Forelimb muscle (tissue), 1 donor: Measurements from ENCODE around the gene SORCS1. TPM values are rescaled to one million over a fixed set of nuclear protein-coding genes. Genes with fewer than 3 reads are reported as not detected.

Experiments
- DNase-seq: peaks from one replicate; pipeline ENCODE4 v3.0.0-alpha.2; 2013; ENCODE audit warnings: low read depth
- polyA plus RNA-seq: library from polyadenylated mRNA; unstranded; fragments of 120-200 nt; gene quantifications from one replicate; pipeline ENCODE4 v1.2.1, GENCODE V29; 2013; ENCODE audit not compliant: insufficient read length

SORCS1 gene
- polyA plus RNA-seq, 1 donor: 5.1 TPM

DNA sequence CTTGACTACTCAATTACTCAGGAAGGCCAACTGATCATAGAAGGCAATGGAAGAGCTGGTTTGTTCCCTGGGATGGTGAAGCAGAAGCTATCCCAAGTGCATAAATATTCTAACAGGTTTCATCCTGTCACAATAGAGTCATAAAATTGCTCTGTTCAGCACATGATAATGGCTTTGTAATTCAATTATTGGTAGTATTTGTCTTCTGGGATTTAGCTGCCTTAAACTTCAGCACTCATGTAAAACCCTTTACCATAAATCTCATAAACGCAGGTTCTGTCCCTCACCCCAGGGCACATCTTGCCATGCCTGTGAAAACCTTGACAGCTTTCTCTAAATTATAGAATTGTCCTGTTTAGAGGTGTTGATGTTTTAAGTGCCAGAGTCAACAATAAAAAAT, 417.6 kb downstream of the SORCS1 start:
- no peak for DNase-seq

DNA sequence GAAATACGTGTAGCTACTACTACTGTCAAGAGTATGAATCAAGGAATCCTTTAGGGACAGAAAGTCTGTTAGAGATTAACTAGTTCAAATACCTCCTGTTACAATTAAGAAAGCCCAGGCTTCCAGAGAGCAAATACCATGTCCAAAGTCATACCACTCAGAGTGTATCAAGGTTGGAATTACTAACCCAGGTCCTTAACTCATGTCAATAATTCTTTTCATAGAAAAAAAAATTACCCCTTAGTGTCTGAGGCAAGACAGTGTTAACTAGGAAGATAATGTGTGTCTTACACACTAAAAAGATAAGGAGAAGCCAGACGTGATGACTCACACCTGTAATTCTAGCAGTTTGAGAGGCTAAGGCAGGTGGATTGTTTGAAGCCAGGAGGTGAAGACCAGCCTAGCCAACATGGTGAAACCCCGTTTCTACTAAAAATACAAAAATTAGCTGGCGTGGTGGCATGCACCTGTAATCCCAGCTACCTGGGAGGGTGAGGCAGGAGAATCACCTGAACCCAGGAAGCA, 423.4 kb downstream of the SORCS1 start:
- DNase-seq: no peak

DNA sequence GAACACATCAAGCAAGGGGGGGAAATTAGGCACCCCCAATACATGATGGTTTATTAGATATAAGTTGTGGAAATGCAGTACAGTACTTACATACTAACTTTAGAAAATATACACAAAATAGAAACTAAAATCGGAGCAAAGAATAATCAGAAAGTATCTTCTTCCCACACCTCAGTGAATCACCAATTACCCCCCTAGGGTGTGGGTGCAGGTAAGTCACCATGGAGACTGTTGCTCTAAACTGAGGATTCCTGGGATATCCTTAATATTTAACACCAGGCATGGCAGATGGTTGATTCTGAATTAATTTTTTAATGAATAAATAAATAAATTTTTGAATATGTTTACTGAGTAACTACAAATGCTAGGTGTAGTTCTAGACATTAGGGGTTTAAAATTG, 424.4 kb downstream of the SORCS1 start:
- DNase-seq: no peak

DNA sequence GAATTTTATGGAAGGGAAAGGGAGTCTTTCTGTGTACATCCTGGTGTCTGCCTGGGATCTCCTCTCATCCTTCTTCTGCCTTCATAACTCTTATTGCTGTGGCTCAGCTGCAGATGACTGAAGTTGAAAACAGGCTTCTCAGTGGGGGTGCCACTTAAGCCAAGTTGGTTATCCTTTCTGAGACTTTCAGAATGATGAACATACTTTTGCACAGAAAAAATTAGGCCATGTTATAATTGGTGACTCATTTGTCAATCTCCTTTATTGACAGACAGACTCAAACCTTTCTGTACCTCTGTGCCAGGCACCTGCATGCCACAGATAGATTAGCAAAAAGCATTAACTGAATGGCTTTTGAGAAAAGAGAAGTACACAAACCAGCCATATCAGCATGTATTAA, 430.3 kb downstream of the SORCS1 start:
- DNase-seq: no peak

DNA sequence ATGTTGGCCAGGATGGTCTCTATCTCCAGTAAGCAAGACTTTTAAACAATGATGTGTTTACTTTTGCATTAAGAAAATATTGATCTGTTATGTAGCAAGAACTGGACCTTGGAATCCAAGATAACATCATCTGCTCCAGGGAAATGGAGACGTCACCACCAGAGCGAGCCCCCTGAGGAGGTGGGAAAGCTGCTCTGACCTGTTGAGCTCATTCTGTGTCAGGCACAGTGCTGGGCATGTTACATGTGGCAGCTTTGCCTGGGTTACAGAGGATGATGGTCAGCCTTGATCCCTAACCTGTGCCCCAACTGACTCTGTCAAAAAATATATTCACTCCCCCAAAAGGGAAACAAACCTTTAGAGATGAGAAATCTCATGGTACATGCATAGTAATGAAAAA, 436.3 kb downstream of the SORCS1 start:
- DNase-seq: no peak

DNA sequence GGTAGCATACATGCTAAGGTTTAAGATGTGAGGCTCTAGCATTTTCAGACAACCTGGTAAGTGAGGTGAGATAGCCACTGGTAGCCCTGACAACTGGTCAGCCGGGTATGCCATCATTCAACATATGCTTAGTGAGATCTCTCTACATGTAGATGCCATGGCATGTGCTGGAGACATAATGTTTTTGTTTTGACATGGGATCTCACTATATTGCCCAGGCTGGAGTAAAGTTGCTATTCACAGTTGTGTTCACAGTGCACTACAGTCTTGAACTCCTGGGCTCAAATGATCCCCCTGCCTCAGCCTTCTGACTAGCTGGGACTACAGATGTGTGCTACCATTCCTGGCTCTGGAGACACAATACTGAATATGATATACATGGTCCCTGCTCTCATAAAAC, 437.3 kb downstream of the SORCS1 start:
- DNase-seq: no peak

DNA sequence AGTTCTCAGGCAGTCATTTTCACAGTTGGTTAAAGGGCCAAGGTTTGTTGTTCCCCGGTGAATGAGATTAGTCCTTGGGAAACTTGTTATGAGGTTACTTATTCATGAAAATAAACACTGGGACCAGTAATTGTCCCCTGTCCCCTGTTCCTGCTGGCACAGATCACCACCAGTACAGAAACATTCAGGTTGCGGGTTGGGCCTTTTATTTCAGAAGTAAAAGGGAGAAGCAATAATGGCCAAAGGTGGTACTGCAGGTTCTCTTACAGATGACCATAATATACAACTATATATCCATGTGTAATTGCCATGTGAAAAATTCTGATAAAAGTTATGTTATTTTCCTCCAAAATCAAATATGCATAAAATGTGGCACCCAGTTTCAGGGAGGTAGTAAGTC, 442.0 kb downstream of the SORCS1 start:
- no peak for DNase-seq

DNA sequence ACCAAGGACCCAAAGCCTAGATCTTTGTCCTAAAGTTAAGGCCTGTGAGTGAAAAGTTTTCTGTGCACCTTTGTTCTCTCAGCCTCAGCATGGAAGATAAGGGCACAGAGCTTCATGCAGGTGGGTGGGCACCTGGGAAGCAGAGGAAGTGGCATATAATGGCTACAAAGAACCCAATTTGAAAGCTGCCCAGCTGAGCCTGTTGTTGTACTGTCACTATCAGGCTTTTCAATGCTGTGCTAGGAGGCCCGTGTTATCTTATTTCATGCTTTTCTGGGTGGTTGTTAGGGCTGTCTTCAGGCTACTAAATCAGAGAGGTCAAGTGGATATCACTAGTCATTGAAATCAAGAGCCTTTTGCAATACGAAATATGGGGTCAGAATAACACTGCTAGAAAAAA, 443.8 kb downstream of the SORCS1 start:
- no peak for DNase-seq

DNA sequence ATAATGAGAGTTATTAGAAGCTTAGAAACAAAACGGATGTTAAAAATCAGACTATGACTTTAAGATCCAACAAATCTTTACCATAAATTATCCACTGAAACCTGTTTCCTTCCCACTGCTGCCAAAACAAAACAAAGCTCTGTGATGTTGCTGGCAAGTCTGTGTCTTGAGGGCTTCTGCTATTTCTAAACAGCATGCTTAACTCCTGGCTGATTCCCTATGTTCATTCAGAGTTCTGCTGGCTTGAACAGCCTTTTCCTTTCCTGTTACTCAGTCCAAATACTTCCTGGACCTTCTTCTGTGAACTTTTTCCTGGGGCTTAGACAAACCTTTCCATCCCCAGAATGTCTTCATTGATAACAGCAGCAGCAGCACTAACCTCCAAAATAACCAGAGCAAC, 448.1 kb downstream of the SORCS1 start:
- DNase-seq: peak; percentile 85

DNA sequence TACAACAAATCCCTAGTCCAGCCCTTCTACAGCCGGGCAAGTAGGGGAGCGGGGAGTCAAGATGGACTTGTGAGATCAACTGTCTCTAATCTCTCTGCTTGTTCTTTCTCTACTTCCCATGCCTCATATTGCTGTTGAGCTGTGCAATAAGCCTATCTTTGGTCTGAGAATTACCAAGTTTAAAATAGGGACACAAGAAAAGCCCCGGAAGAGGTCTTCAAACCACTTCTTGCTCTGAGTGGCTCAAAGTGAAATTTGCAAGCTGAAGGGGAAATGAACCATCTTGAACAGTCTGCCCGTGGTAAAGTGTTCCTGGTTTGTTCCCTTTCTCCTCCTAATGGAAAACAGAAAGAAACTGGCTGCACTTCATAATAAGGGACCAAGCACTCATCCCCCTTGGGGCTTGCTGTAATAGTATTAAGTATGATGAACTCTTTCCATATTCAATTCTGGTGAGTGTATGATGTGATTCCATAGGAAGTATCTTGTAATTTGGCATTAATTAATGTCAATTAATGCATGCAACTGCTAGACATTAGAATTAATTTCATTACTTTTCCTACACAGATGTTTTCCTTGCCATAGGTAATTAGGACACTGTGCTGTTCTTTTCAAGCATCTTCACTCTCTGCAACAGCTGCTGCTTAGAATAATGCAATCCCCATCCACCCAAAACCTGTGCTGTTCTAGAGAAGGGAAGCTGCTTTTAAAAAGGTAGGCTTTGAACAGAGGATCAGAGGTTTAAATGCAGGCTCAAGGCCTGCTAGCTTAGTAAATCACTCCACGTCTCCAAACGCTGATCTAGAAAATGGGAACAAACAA, 449.6 kb downstream of the SORCS1 start:
- DNase-seq: no peak

DNA sequence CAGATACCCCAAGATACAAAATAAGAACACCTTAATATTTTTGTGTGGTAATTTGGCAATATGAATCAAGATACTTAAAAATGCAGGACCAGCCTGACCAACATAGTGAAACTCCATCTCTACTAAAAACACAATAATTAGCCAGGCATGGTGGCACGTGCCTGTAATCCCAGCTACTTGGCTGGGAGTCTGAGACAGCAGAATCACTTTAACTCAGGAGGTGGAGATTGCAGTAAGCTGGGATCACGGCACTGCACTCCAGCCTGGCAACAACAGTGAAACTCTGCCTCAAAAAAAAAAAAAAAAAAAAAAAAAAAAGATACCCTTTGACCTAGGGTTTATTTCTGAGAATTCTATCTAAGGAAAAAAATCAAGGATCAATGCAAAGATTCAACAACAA, 450.7 kb downstream of the SORCS1 start:
- no peak for DNase-seq

DNA sequence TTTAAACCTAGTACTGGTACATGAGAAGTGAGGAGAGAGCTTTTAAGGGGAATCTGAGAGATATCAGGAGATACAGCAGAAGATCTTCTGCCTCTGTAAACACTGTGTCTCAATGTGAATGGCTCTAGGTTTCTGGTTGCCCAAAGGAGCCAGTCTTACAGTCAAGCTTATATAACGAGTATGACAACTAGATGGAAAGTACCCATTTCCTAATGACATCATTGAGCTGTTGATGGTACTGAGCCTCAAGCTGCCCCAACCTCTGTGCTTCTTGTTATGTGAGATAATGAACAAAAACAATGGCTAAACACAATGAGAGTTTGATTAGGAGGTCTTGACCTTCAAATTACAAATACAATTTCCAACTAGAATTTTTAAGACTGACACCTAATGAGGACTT, 451.5 kb downstream of the SORCS1 start:
- no peak for DNase-seq

DNA sequence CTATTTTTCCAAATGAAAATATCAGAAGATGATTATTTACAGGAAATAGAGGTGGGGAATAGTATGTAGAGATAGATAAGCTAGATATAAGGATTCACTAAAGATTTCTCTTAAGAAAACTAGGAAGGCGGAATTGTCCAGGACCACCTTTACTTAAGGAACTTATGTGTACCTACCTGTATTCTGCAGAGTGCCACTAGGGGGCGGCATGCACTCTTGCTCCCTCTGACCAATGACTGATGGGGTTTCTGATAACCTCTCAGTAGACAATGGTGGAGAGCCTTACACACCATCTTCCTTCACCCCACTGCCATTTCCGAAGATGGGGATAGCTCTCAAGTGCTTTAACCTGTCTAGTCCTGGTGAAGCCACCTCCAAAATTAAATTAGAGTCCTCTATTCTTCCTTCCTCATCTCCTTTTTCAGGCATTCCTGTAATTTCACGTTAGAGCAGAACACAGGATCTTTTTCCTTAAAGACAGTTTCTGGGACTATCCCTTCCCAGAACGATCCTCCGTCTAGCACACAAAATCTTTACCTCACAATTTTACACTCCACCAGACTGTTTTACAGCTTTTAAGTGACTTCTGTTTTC, 453.1 kb downstream of the SORCS1 start:
- DNase-seq: no peak

DNA sequence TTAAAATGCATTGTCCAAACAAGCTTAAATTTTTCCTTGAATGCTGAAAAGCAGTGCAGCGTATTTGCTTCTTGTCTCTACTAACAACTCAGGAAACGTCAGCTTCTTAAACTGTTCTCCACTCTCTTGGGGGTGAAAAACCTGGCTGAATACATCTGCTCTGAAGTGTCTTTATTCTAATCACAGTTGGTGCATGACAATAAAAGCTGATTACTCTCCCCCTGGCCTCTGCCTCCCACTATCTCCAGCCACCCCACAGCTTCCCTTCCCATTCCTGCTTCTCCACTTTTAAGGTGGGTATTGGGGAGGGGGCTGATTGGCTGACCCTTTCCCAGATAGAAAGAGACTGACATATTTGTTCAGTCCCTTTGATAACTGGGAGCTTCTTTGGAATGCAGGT, 456.0 kb downstream of the SORCS1 start:
- DNase-seq: no peak

DNA sequence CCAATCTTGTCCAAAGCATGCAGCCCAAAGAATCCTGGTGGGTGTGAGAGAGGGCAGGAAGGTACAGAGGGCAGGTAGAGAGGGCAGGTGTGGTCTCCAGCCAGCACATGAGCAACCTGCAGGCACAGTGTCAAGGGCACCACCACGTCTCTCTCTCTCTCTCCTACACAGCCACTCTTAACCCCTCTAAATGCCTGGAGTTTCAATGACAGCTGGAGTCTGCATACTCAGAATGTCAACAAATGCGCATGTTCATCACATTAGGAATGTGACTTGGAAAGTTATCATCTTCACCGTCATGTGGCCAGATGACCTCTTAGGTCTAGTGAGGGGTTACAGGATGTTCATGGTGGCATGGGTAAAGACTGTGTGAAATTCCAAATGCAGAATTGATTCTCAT, 456.8 kb downstream of the SORCS1 start:
- no peak for DNase-seq

DNA sequence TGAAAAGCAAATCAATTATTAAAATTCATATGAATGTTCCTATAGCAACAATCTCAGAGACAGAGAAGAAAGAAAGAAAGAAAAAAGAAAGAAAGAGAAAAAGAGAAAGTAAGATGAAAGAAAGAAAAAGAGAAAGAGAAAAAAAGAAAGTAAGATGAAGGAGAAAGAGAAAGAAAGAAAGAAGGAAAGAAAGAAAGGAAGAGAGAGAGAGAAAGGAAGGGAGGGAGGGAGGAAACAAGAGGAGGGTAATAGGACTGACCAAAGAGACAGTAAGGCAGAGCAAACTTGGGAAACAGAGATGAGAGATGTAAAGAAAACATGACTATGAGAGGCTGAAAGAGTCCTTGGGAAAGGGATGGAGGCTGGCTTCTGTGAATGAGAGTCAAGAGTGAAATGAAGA, 458.4 kb downstream of the SORCS1 start:
- DNase-seq: no peak

DNA sequence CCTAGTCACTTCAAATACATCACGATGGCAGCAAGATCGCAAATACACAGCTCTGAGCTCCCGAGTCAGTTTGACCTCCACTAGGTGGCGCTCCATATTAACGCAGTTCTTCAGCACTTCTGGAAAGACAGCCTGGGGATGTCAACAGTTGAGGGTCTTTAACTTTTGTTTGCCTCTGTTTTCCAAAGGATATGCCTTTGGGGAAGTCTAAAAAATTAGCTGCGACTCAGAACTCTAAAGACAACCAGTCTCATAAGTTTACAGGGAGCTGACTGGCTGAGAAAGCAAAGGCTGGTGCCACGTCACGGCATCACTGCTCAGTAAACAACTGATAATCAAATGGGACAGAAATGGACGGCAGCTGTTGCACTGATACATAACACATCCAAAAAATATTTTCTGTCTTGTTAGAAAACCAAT, 458.8 kb downstream of the SORCS1 start:
- DNase-seq: peak; percentile 58

DNA sequence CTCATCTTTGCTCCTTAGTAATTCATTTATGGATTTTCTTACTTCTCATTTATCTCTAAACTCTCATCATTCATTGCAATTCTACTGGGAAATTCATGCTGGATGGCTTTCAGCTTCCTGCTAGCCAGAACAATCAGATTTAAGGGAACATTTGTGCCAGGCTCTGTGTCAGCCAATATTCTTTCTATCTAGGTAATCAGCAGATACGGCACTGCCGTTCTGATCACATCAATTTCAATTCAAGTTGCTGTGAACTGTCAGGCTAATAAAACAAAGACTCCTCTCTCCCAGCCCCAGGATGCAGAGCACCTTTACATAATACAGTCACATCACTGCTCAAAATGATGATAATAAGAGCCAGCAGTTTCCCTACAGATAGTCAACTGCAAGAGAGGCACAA, 468.3 kb downstream of the SORCS1 start:
- DNase-seq: no peak

DNA sequence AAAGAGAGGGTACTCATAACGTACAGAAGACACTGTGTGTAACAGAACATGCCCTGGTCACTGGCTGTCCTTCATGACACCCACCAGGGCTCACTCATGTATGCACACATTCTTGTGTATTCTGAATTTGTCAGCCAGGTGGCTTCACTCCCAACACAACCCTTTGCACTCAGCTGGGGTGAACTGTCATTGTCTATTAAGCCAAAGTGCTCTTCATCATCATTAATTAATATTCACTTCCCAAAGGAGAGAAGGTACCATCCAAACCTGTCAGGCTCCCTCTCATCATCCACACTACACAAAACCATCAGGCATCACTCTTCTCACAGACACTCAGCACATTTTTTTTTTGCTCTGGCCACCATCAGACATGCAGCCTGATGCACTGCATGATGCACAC, 469.8 kb downstream of the SORCS1 start:
- no peak for DNase-seq

DNA sequence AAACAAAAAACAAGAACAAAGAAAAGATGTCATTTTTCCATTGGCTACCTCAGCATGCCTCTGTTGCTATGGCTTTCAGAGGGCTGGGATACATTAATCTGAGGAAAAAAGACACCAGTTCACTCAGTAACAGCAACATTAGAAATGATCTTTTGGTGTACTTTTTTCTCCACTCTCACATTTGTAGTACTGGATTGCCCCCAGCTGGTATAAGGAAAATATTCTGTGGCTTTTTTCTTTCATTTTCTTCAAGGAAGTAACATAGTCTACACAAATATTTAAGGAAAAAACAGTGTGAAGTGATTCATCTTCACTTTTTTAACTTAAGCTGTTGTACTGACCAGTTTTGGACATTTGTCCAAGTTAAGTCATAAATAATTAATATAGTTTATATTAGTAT, 482.3 kb downstream of the SORCS1 start:
- DNase-seq: peak; percentile 9

DNA sequence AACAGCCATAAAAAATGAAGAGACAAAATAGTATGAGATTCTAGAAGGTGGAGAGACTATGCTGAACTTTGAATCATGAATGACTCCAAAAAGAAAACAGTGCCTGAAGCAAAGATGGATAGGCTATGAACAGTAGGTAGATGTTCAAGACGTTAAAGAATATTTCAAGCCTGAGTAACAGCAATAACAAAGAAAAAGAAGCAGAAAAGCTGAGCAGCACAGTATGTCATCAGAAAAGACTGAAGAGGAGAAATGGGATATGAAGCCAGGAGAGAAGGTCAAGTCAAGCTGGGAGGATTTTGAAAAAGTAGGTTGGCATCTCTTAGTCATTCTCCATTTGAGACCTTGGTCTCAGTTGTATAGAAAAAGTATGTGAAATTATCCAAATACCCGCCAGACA, 484.4 kb downstream of the SORCS1 start:
- DNase-seq: no peak

DNA sequence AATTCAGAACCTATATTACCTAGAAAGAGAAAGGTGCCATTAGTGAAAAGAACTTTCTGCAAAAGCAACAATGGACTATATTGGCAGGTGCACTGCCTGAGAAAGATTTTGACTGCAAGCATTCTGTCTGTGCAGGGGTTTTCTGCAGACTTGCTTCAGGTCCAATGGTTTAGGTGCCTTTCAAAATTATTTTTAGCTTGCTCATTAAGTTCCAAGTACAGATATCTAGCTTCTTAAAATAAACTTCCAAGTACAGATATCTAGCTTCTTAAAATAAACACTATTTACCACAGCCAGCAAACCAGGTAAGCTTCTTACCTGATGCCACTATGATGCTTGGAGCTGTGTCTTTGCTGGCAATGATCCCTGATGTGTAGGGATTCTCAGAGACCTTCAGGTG, 485.2 kb downstream of the SORCS1 start:
- no peak for DNase-seq

DNA sequence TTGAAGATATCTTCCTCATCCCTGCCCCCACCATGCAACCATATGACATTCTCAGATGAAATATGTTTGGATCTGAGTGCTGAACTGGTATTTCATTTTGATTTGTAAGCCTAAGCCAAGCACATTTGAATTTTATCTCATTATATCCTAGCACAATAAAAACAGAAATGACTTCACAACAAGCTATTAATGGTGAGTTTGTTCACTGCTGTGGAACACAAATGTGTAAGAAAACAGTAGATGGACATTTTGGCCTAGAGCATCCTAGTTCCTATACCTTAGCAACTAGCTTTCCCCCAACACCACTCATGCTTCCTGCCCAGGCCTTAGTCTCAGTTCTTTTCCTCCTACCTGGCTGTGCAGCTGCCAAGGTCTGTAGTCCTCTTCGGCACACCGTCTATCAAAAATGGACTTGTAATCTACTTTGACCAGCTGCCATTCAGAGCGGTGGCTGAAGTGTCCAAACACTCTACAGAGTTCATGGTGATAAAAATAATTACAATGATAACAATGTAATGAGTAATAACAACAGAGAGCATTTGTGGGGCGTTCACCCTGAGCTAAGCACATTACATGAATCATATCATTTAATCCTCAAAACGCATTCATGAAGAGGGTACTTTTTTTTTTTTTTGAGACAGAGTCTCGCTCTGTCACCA, 491.9 kb downstream of the SORCS1 start:
- no peak for DNase-seq
